ENCODE data around the gene PCED1A. TPM values are rescaled to one million over a fixed set of nuclear protein-coding genes. Genes with fewer than 3 reads are reported as not detected.

The PCED1A gene
- total and polyA plus RNA-seq, 4 donors = 19.2 to 178 (median 39.6) TPM

Other genes starting within 250 kb of the PCED1A start
- 10 to 100 TPM; 81.6 to 88.3 TPM for gene NOP56, start 188.0 kb downstream of the PCED1A start, total RNA-seq
- gene NOP56, start 188.0 kb downstream of the PCED1A start, polyA plus RNA-seq = 100 to 1,000 TPM in 1 of 2 donors, 10 to 100 TPM in 1; 46.8 to 138 TPM
- gene IDH3B, start 176.4 kb downstream of the PCED1A start, total RNA-seq = 10 to 100 TPM; 51.4 to 63.1 TPM
- gene IDH3B, start 176.4 kb downstream of the PCED1A start, polyA plus RNA-seq = 100 to 1,000 TPM in 1 of 2 donors, 10 to 100 TPM in 1; 55.3 to 104 TPM
- 10 to 100 TPM; 16.7 to 19.9 TPM for gene EBF4, start 147.9 kb downstream of the PCED1A start, total RNA-seq
- 10 to 100 TPM; 10.8 to 30.3 TPM for gene EBF4, start 147.9 kb downstream of the PCED1A start, polyA plus RNA-seq
- 1 to 10 TPM; 3.4 to 3.7 TPM for gene CPXM1, start 40.0 kb downstream of the PCED1A start, total RNA-seq
- gene CPXM1, start 40.0 kb downstream of the PCED1A start, polyA plus RNA-seq = under 1 TPM in 1 of 2 donors, not detected in 1; 0.23 TPM
- gene C20orf141, start 25.7 kb downstream of the PCED1A start, total RNA-seq = not detected
- gene C20orf141, start 25.7 kb downstream of the PCED1A start, polyA plus RNA-seq = not detected
- not detected for gene TMEM239, start 24.3 kb downstream of the PCED1A start, total RNA-seq
- gene TMEM239, start 24.3 kb downstream of the PCED1A start, polyA plus RNA-seq = not detected
- 10 to 100 TPM; 29.5 to 51.2 TPM for gene VPS16, start 90 bp upstream of the PCED1A start, total RNA-seq
- gene VPS16, start 90 bp upstream of the PCED1A start, polyA plus RNA-seq = 100 to 1,000 TPM in 1 of 2 donors, 1 to 10 TPM in 1; 9.1 to 102 TPM
- 10 to 100 TPM; 60.2 to 69.7 TPM for gene PTPRA, start 32.8 kb upstream of the PCED1A start, total RNA-seq
- gene PTPRA, start 32.8 kb upstream of the PCED1A start, polyA plus RNA-seq = 10 to 100 TPM; 15.9 to 38.7 TPM
- gene GNRH2, start 203.0 kb upstream of the PCED1A start, total RNA-seq = under 1 TPM in 1 of 2 donors, not detected in 1; 0.49 TPM
- gene GNRH2, start 203.0 kb upstream of the PCED1A start, polyA plus RNA-seq = under 1 TPM in 1 of 2 donors, not detected in 1; 0.69 TPM
- gene MRPS26, start 205.4 kb upstream of the PCED1A start, total RNA-seq = 10 to 100 TPM; 19.6 to 23.5 TPM
- 10 to 100 TPM; 34.8 to 50.5 TPM for gene MRPS26, start 205.4 kb upstream of the PCED1A start, polyA plus RNA-seq
- not detected for gene OXT, start 231.0 kb upstream of the PCED1A start, total RNA-seq
- 1 to 10 TPM; 2.2 to 6.3 TPM for gene OXT, start 231.0 kb upstream of the PCED1A start, polyA plus RNA-seq
- gene AVP, start 244.1 kb upstream of the PCED1A start, total RNA-seq = not detected
- not detected for gene AVP, start 244.1 kb upstream of the PCED1A start, polyA plus RNA-seq